ENCODE data around the gene BAIAP2.

- TF ChIP-seq CTCF (IDR thresholded peaks at IDR 0.05) (no peak), POLR2A (IDR thresholded peaks at IDR 0.05) (no peak)
These were observed 98.1 kb downstream of the BAIAP2 start for GRCh38 chr17:81132770-81133723.
